ENCODE data around the gene SLC30A5.

DNA sequence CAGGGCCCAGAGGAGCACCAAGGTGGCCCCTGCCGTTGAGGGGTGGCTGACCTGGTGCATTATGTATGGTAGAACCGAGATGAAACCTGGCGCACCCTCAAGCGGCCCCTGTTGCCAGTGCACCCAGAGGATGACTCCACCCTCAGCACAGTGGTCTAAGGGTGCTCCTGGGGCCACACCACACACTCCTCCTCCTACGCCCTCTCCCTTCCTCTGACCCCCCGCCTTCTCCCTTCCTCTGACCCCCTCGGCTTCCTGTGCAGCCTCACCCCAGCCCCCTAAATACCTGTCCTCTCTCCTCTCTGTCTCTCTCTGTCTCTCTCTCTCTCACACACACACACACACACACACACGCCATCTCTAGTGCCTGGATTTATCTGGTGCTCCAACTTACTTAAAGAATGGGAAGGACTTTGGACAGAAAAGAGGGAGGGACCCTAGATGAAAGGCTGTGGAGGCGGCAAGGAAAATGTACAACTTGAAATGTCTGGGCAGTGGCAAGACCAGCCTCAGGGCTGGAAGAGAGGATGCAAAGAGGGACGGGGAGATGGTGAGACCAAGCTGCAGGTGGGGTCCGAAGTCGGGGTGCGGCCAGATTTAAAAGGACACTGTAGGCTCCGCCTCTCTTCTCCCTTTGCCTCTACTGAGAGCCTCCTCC, 18.2 kb upstream of the SLC30A5 start:
- TF ChIP-seq, protein P1, sequence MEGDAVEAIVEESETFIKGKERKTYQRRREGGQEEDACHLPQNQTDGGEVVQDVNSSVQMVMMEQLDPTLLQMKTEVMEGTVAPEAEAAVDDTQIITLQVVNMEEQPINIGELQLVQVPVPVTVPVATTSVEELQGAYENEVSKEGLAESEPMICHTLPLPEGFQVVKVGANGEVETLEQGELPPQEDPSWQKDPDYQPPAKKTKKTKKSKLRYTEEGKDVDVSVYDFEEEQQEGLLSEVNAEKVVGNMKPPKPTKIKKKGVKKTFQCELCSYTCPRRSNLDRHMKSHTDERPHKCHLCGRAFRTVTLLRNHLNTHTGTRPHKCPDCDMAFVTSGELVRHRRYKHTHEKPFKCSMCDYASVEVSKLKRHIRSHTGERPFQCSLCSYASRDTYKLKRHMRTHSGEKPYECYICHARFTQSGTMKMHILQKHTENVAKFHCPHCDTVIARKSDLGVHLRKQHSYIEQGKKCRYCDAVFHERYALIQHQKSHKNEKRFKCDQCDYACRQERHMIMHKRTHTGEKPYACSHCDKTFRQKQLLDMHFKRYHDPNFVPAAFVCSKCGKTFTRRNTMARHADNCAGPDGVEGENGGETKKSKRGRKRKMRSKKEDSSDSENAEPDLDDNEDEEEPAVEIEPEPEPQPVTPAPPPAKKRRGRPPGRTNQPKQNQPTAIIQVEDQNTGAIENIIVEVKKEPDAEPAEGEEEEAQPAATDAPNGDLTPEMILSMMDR (conservative IDR thresholded peaks at IDR 0.05) = no peak
- TF ChIP-seq ZFX (IDR thresholded peaks at IDR 0.05) = no peak

Data from C4-2B (cell line).